Endothelial cell (in vitro differentiated cells): ENCODE results near the gene ERMAP. TPM values are rescaled to one million over a fixed set of nuclear protein-coding genes. Genes with fewer than 3 reads are reported as not detected.

Source experiments
- DNase-seq: peaks from one replicate; pipeline ENCODE4 v3.0.0; 2021; ENCODE audit warnings: low spot score
- H3K27ac Mint-ChIP-seq: one replicate; pipeline ENCODE4 v1.8.0; 2021; ENCODE audit warnings: mixed read lengths, inconsistent platforms; ENCODE audit not compliant: unreplicated experiment
- H3K27me3 Mint-ChIP-seq: one replicate; pipeline ENCODE4 v1.8.0; 2021; ENCODE audit warnings: mild to moderate bottlenecking, moderate library complexity, mixed read lengths, inconsistent platforms; ENCODE audit not compliant: unreplicated experiment
- H3K36me3 Mint-ChIP-seq: one replicate; pipeline ENCODE4 v1.8.0; 2021; ENCODE audit warnings: mild to moderate bottlenecking, low read depth, mixed read lengths, inconsistent platforms; ENCODE audit not compliant: unreplicated experiment
- H3K4me1 Mint-ChIP-seq: one replicate; pipeline ENCODE4 v1.8.0; 2021; ENCODE audit warnings: mild to moderate bottlenecking, mixed read lengths, inconsistent platforms; ENCODE audit not compliant: unreplicated experiment
- H3K4me3 Mint-ChIP-seq: one replicate; pipeline ENCODE4 v1.8.0; 2021; ENCODE audit warnings: mild to moderate bottlenecking, mixed read lengths, inconsistent platforms; ENCODE audit not compliant: unreplicated experiment
- H3K9me3 Mint-ChIP-seq: one replicate; pipeline ENCODE4 v1.8.0; 2021; ENCODE audit warnings: mixed read lengths, inconsistent platforms; ENCODE audit not compliant: unreplicated experiment
- CTCF ChIP-seq: fragments of 200-600 bp; sonication (generic); IDR thresholded peaks from one replicate; pipeline ENCODE4 v1.5.0; 2021; ENCODE audit warnings: antibody characterized with exemption; ENCODE audit not compliant: unreplicated experiment
- long read RNA-seq: library from polyadenylated mRNA; unstranded; transcript quantifications from one replicate; pipeline ENCODE4 v2.0.0, GENCODE V29; 2020; ENCODE audit not compliant: unreplicated experiment
- total RNA-seq: library from RNA; stranded (reverse); fragmentation: NEBNext Ultra II Directional; extraction: Animal tissue kit (Norgen Biotek cat#: 25700); gene quantifications from one replicate; pipeline ENCODE4 v1.2.1, GENCODE V29; 2021; ENCODE audit not compliant: unreplicated experiment

Gene ERMAP
- 12.4 TPM for total RNA-seq
- long read RNA-seq, partial matches to known transcripts, result 0 of 1 reads
- long read RNA-seq, other reads (novel, unspliced or antisense), result 1 of 1 reads

DNA sequence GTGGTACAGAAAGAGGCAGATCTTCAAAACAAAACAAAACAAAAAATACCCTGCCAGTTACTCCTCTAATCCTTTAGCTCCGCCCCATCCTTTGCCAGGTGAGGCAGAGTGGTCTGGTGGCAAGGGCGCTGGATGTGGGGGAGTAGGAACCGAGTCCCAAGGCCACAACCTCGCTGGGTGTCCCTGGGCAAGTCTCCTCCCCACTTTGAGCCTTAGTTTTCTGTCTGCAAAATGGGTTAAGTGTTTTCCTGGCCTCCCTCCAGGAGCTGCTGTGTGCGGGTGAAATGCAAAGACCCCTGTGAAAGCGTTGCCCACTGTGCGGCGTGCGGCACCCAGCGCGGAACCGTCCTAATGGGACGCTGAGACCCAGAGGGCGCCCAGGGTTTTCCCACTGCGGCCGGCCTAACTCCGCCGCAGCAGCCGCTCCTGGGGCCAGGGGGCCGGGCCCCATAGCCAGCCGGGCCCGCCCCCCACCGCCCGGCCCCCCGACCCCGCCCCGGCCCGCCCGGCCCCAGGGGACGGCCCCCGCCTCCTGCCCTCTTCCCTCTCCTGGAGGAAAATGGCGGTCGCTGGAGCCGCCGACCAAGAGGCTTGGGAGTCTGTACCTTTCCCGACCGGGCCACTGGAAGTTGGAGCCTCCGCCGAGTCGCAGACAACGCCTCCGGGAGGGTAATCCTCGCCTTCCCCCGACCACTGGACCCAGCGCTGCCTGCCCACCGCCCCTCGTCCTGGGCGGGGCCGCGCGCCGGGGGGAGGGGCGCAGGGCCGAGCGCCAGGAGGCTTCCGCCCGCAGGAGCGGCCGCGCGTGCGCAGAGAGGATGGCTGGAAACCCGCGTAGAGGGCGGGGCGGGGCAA is at the start of gene ERMAP, which contains the start of gene SVBP:
Gene ERMAP, plus strand, starts transcription at position 538 of the 855 bp plus-strand sequence. CDS start 13,327 bp downstream, outside the sequence.
Gene SVBP, minus strand, starts transcription at position 813 of the 855 bp plus-strand sequence. CDS start 853 bp downstream, outside the sequence.
- Mint-ChIP-seq H3K9me3 (no peaks in the 10 kb centered on the region), H3K4me3 (peak within 1 kb of the TSS; percentile 94), H3K27me3 (peaks cover 2% of the 10 kb centered on the region), H3K4me1 (peaks cover 13% of the 10 kb centered on the region), H3K27ac (peak within 1 kb of the TSS; percentile 96), H3K36me3 (peaks cover 9% of the 10 kb centered on the region)
- DNase-seq, result peak; percentile 99
- TF ChIP-seq CTCF, result no peak

DNA sequence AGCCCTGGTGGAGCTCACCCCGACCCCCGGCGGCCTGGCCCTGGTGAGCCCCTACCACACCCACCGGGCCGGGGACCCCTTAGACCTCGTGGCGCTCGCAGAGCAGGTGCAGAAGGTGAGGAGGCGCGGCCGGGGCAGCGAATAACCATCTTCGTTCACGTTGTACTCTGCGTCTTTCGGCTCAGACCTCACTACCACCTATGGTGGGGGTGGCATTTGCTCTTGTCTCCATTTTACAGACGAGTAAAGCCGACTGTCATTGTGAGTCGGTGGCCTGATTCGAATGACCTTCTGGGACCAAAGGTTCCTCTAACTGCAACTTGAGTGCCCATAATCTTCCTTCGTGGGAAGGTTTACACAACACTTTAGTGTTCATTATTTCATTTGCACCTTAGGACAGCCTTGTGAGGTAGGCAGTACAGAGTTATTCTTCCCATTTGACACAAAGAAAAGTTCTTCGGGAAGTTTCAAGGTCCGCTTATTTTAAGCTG is 49.4 kb upstream of the ERMAP start:
- peak overlapping the region; percentile 70 for H3K27ac Mint-ChIP-seq
- peak overlapping the region; percentile 95 for H3K4me3 Mint-ChIP-seq
- peaks cover 8% of the 10 kb centered on the region for H3K36me3 Mint-ChIP-seq
- no peaks in the 10 kb centered on the region for H3K9me3 Mint-ChIP-seq
- H3K4me1 Mint-ChIP-seq, result peaks cover 13% of the 10 kb centered on the region
- DNase-seq, result no peak
- TF ChIP-seq CTCF, result no peak
- peaks cover 5% of the 10 kb centered on the region for H3K27me3 Mint-ChIP-seq

DNA sequence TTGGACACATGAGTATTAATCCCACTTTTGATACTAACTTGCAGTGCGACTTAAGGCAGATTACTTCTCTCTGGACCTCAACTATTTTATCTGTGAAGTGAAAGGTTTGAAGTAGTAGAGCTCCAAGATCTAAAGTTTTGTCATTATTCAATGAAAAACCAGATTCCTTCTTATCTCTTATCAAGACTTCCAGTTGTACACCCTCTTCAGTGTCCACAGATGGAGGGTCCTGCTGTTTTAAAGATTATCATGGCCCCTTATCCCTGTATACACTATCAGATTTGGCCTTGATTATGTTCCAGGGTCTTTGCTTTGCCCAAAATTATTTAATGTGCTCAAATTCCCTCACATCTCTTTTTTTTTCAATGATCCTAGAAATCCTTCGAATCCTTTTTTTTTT is 48.8 kb upstream of the ERMAP start:
- no peak overlapping the region for H3K27ac Mint-ChIP-seq
- peaks cover 5% of the 10 kb centered on the region for H3K27me3 Mint-ChIP-seq
- no peak for DNase-seq
- H3K4me3 Mint-ChIP-seq, result peak overlapping the region; percentile 95
- peaks cover 11% of the 10 kb centered on the region for H3K36me3 Mint-ChIP-seq
- no peak for TF ChIP-seq CTCF
- H3K9me3 Mint-ChIP-seq, result no peaks in the 10 kb centered on the region
- H3K4me1 Mint-ChIP-seq, result peaks cover 10% of the 10 kb centered on the region

- Mint-ChIP-seq H3K27ac (no peak overlapping the region), H3K9me3 (no peaks in the 10 kb centered on the region), H3K27me3 (peaks cover 3% of the 10 kb centered on the region), H3K4me3 (no peak overlapping the region), H3K4me1 (peaks cover 10% of the 10 kb centered on the region), H3K36me3 (peaks cover 16% of the 10 kb centered on the region)
- DNase-seq, result no peak
- no peak for TF ChIP-seq CTCF
Observed at GRCh38 chr1:42769811-42770210, 47.1 kb upstream of the ERMAP start.

DNA sequence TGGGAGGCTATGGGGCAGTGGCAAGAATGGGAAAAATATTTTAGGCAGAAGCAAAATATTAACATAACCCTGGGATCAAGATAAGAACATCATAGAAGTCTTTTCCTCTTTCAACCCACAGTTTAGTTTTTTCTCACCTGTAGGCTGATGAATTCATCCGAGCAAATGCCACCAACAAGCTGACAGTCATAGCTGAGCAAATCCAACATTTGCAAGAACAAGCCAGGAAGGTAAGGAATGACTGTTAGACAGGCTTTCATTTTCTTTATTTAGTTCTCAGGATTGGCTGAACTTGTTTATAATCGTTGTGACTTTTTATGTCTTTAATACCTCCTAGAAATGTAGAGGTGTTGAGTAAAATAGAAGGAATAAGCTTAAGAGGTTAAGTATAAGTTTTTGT is 43.5 kb upstream of the ERMAP start:
- TF ChIP-seq CTCF, result no peak
- Mint-ChIP-seq H3K4me1 (peaks cover 4% of the 10 kb centered on the region), H3K27ac (peak overlapping the region; percentile 2), H3K4me3 (peak overlapping the region; percentile 57), H3K36me3 (peaks cover 31% of the 10 kb centered on the region), H3K9me3 (no peaks in the 10 kb centered on the region), H3K27me3 (peaks cover 1% of the 10 kb centered on the region)
- no peak for DNase-seq
